Stimulated activated CD4-positive, alpha-beta T cell treated with anti-CD3 and anti-CD28 coated beads, Interleukin-4, amount 100 ng/mL, for 24 hours (primary cell): Measurements from ENCODE around the gene POMZP3.
"Not testable (repeated sequence)": the region's sequence is repeated elsewhere in the genome, so short reads cannot be mapped to it uniquely, and the experiment has no call there.

Source experiments
- DNase-seq: peaks from one replicate; pipeline ENCODE4 v3.0.0-alpha.2; 2020

POMZP3 gene

DNA sequence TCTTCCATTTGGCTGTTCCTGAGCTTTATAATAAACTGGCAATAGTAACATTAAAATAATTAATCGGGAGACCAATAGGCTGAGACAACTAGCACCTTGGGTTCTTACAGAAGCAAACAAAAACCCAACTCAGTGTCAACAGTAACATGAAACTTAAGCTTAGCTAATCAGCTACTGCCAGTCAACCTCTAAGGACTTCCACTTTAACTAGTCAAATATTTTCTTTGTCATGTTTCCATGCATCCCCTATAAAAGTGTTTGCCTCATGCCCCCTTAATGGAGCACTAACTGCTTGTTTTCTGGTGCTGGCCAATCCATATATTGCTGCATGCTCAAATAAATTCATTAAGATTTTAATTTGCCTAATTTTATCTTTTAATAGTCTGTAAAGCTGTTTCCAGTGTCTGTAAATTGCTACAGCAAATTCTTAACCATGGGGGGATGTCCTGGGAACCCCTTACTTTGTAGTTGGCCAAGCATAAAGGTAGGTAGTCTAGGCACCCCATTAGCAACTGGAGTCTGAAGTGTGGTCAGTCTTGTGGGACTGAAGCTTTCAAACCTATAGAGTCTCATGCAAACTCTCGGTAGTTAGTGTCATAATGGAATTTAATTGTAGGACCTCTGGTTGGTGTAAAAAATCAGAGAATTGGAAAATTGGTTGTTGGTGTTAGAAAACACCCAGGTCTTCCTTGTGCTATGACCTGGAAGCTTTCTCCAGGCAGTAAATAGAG, 40.3 kb downstream of the POMZP3 start:
- DNase-seq = not testable (repeated sequence)

DNA sequence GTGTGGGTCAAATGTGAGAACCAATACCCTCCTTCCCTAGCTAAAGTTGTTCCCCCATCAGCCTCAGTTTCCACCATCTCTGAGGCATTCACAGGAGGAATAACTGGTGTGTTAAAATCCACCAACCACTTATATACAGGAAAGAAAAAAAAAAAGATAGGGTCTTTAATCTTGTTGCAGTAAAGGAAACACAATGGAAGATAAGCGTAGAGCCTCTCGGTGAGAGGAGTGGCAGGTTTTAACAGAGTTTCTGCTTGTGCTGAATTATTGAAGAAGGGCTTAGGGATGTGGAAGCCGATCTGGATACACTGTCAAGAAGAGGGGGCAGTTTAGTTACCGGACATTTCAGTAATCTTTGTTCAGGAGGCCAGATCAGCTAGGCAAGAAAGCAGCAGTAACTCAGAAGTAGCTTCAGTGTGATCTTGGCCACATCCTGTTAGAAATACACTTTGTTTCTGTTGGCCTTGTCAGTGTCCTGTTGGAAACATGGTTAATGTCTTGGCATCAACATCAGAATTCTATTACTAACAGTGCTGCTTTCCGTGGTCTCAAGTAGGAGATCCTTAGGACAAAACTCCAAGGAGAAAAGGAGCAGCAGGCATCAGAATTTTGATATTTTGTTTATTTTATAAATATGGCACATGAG, 43.3 kb downstream of the POMZP3 start:
- DNase-seq = not testable (repeated sequence)

DNA sequence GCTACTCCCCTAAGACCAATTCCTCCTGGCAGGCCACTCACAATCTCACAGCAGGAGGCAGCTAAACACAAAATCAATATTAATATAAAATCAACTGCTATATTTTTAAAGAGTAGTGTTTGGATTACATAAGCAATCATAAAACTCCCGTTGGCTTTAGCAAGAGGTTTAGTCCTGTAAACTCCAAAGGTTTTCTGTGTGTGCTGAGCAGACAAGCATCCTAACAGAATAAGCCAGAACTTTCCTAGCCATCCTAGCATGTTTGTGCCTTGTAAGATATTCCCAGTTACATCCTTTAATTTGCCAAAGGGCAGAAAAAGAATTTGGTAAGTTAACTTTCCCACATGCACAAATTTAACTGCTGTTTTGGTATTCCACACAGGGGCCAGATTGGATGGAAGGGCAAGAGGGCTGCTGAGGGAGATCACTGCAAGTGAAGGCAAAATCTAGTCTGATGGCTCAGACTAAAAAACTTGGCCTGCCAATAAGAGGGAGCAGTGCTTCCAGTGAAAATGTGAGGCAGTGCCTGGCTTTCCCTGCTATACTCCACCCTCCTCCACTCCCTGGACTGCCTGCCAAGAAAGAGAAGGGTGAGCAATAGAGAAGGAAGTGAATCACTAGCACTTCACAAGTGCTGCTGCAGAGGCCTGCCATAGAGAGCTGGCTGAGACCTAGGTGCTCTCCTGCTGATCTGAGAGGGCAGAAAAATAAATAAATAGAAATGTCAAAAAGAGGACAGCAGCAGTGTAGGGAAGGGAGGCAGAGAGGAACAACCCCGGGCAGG, 44.0 kb downstream of the POMZP3 start:
- peak; percentile 24 for DNase-seq

DNA sequence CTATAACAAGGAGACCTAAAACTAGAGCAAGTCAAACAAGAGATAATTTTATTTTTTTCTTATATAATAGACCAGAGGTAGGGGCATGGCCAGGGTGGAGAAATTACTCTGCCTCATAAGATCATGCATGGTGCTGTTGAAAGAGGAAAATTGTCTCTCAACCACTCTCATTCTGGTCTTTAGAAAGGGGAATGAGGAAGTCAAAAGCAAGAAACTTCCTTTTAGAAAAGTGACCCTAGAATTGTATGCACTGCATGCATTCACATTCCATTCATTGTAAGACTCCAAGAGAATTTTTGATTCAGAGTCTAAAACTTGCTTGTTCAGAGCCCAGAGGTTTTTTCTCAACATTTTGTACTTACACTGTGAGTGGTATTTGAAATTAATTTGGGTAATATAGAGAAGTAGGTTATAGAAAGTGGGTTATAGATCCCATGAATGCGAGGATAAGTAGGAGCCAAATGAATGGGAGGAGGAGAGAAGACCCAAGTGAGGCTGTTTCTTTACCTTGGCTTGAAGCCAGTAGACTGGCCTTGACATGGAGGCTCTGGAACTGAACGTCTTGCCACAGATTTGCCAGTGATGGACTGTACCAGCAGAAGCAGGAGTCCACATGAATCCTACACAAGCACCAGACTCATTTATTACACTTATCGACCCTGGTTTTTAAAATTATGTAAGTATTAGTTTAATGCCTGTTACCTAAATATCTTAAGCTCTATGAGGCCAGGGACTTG, 51.0 kb downstream of the POMZP3 start:
- DNase-seq = not testable (repeated sequence)

DNA sequence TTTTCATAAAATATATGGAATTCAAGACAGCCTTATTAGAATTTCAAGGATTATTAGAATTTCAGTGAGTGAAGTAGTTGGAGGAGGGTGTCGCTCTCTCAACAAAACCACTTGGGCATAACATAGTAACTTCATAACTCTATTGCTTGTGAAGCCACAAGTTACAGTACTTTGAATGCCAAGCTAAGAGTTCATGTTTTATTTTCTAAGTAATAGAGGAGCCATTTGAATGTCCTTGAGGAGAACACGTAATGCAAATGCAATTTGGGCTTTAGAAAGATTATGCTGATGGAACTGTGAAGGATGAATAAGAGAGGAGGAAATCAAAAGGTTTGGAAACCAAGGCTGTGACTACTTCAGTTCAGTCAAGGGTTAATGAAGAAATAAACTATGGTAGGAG, 51.6 kb downstream of the POMZP3 start:
- DNase-seq = not testable (repeated sequence)

DNA sequence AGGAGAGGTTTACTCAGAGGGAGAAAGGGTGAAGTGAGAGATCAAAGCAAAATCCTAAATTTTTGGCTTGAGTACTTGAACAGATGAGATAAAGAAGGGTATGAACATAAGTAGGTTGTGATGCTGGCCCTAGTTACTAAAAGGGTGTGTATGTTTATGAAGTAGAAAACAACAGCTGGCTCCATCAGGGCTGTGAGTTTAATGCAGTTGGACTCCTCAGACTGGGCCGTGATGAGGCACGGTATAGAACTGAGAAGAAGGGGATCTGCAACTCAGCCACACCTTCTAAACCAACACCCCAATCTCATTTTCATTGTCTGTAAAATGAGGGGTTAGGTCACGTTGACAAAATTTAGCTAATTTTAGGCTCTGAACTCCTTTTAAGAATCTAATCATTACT, 54.8 kb downstream of the POMZP3 start:
- not testable (repeated sequence) for DNase-seq

DNA sequence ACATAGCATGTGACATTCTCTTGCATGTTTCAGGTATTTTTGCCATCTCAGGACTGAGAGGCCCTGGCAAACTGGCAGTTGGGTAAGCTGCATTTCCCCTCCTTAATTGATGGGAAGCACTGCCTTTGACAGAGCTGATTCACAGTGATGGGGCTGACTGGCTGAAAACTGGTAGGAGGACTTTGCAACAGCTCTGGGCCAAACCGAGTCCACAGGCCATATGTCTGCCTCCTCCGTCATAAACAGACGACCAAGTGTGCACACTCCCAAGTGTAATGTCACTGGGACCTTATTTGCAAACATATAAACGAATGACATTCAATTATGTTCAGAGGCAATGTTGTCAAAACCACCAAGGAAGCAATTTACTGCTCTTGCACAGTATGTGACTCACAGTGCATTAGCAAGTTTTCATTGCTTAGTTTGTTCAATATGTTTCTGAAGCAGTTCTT, 56.7 kb downstream of the POMZP3 start:
- DNase-seq = not testable (repeated sequence)

DNA sequence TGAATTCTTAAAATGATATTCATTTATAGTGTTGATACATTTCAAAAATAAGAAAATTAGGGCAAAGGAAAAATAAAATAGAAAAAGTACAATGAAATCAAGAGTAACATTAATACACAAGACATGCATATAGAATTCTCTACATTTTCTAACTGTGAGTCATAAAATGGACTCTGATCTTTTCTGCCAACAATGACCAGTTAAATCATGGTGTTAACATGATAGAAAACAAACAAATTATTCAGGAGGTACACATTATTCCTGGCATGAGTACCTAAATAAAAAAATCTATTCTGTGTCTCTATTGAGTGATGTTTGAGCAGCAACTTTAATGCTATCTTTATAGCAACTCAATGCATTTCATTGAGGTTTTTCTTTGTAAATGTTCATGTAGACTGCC, 58.3 kb downstream of the POMZP3 start:
- DNase-seq = not testable (repeated sequence)

DNA sequence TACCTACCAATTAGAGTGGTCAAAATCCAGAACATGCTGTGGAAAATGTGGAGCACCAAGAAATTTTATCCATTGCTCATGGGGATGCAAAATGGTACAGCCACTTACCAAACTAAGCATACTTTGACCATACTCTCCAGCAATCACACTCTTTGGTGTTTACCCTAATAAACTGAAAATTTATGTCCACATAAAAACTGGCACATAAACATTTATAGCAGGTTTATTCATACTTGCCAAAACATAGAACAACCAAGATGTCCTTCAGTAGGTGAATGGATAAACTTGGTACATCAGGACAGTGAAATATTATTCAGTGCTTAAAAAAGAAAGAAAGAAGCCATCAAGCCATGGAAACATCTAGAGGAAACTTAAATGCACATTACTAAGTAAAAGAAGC, 59.3 kb downstream of the POMZP3 start:
- DNase-seq = not testable (repeated sequence)

DNA sequence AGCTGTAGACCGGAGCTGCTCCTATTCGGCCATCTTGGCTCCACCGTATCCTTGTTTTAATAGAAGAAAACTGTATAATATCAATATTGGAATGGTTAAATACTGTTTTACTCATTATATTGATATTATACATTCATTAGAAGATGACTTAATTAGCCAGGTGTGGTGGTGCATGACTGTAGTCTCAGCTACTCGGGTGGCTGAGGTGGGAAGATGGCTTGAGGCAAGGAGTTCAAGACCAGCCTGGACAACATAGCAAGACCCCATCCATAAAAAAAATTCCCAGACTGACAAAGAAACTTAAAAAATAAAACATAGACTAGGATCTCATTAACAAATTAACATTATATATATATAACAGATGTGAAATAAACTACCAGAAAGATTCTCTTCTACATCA, 59.8 kb downstream of the POMZP3 start:
- DNase-seq = not testable (repeated sequence)

DNA sequence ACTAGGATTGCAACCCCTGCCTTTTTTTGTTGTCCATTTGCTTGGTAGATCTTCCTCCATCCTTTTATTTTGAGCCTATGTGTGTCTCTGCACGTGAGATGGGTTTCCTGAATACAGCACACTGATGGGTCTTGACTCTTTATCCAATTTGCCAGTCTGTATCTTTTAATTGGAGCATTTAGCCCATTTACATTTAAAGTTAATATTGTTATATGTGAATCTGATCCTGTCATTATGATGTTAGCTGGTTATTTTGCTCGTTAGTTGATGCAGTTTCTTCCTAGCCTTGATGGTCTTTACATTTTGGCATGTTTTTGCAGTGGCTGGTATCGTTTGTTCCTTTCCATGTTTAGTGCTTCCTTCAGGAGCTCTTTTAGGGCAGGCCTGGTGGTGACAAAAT, 62.1 kb downstream of the POMZP3 start:
- DNase-seq = not testable (repeated sequence)

DNA sequence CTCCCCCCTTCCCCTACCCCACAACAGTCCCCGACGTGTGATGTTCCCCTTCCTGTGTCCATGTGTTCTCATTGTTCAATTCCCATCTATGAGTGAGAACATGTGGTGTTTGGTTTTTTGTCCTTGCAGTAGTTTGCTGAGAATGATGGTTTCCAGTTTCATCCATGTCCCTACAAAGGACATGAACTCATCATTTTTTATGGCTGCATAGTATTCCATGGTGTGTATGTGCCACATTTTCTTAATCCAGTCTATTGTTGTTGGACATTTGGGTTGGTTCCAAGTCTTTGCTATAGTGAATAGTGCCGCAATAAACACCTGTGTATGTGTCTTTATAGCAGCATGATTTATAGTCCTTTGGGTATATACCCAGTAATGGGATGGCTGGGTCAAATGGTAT, 65.7 kb downstream of the POMZP3 start:
- not testable (repeated sequence) for DNase-seq

DNA sequence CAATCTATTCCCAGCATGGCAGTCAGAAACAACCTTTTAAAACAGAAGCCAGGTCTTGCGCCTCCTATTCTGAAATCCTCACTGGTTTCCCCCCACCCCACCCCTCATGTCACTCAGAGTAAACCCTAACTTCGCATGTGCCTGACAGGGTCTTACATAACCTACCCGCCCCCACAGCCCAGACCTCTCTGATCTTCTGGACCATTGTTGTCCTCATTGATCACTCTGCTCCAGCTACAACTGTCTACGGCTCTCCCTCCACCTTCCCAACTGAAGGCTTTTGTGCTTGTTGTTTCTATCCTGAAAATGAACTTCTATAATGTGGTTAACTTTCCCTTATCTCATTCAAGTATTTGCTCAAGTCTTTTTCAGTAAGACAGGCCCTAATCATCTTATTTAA, 66.9 kb downstream of the POMZP3 start:
- not testable (repeated sequence) for DNase-seq
